ENCODE results near the gene CLCC1. TPM values are rescaled to one million over a fixed set of nuclear protein-coding genes. Genes with fewer than 3 reads are reported as not detected.

Gene CLCC1
- total RNA-seq, 1 donor from 2014 or later, result 23.3 TPM

GRCh38 chr1:108960719-108961118, 2.6 kb downstream of the CLCC1 start:
- H3K36me3 ChIP-seq, result no peaks in the 10 kb centered on the region
- H3K27me3 Mint-ChIP-seq (ENCODE audit: insufficient read depth, low read depth), result peaks cover 2% of the 10 kb centered on the region
- peaks cover 3% of the 10 kb centered on the region for H3K4me1 Mint-ChIP-seq
- no peak overlapping the region for H2AFZ ChIP-seq (replicated peaks)
- no peak overlapping the region for H3K4me3 ChIP-seq
- H3K27me3 ChIP-seq, result peaks cover 11% of the 10 kb centered on the region
- no peaks in the 10 kb centered on the region for H3K9me3 Mint-ChIP-seq
- H3F3A ChIP-seq (ENCODE audit: low read depth), result peaks cover 2% of the 10 kb centered on the region
- H3K4me2 ChIP-seq, result no peak overlapping the region
- DNase-seq (ENCODE audit: low spot score), result no peak
- H3K4me1 ChIP-seq, result peaks cover 6% of the 10 kb centered on the region
- no peak overlapping the region for H3K27ac Mint-ChIP-seq
- H3K4me3 Mint-ChIP-seq, result no peak overlapping the region
- peaks cover 47% of the 10 kb centered on the region for H3K79me2 ChIP-seq (ENCODE audit: low read depth)
- no peak overlapping the region for H3K9ac ChIP-seq
- TF ChIP-seq EZH2 (IDR thresholded peaks at IDR 0.05), result no peak
- no peak for TF ChIP-seq CTCF (IDR thresholded peaks at IDR 0.05)
- TF ChIP-seq EZH2phosphoT487 (IDR thresholded peaks at IDR 0.05), result no peak
- no peak overlapping the region for H3K27ac ChIP-seq
- peaks cover 24% of the 10 kb centered on the region for H3K36me3 Mint-ChIP-seq
- no peaks in the 10 kb centered on the region for H3K9me3 ChIP-seq (ENCODE audit: low read depth)
- H4K20me1 ChIP-seq (ENCODE audit: low read depth), result no peaks in the 10 kb centered on the region

DNA sequence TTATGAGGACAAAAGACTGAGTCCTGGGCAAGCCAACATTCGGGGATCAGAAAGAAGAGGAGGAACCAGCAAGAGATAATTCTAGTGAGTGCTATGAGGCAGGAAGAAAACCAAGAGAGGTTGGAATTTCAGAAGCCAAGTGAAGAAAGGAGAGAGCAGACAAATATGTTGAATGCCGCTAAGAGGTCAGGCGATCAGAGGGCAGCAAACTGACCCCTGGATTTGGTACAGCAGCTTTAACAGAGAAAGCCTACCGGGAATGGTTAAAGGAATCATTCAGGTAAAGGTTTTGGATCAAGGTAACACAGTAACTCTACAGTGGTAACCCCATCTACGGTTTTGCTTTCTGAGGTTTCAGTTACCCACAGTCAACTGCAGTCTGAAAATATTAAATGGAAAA, 5.4 kb downstream of the CLCC1 start:
- no peak overlapping the region for H3K4me2 ChIP-seq
- DNase-seq (ENCODE audit: low spot score), result no peak
- Mint-ChIP-seq H3K27me3 (ENCODE audit: insufficient read depth, low read depth) (peaks cover 2% of the 10 kb centered on the region), H3K4me1 (peaks cover 3% of the 10 kb centered on the region), H3K36me3 (peaks cover 40% of the 10 kb centered on the region), H3K27ac (no peak overlapping the region), H3K4me3 (no peak overlapping the region), H3K9me3 (no peaks in the 10 kb centered on the region)
- no peak overlapping the region for H3K9ac ChIP-seq
- peaks cover 4% of the 10 kb centered on the region for H4K20me1 ChIP-seq (ENCODE audit: low read depth)
- H2AFZ ChIP-seq (replicated peaks), result no peak overlapping the region
- H3K4me3 ChIP-seq, result no peak overlapping the region
- no peak for TF ChIP-seq CTCF (IDR thresholded peaks at IDR 0.05)
- TF ChIP-seq EZH2 (IDR thresholded peaks at IDR 0.05), result no peak
- no peak for TF ChIP-seq EZH2phosphoT487 (IDR thresholded peaks at IDR 0.05)
- H3K27ac ChIP-seq, result no peak overlapping the region
- no peaks in the 10 kb centered on the region for H3K36me3 ChIP-seq
- H3K9me3 ChIP-seq (ENCODE audit: low read depth), result no peaks in the 10 kb centered on the region
- H3F3A ChIP-seq (ENCODE audit: low read depth), result peaks cover under 1% of the 10 kb centered on the region
- H3K27me3 ChIP-seq, result no peaks in the 10 kb centered on the region
- H3K79me2 ChIP-seq (ENCODE audit: low read depth), result peaks cover 60% of the 10 kb centered on the region
- peaks cover 6% of the 10 kb centered on the region for H3K4me1 ChIP-seq

- Histone ChIP-seq H3K36me3 (no peaks in the 10 kb centered on the region), H3F3A (ENCODE audit: low read depth) (no peaks in the 10 kb centered on the region), H3K4me1 (peaks cover 6% of the 10 kb centered on the region), H3K27ac (no peak overlapping the region), H4K20me1 (ENCODE audit: low read depth) (peaks cover 4% of the 10 kb centered on the region), H3K9me3 (ENCODE audit: low read depth) (no peaks in the 10 kb centered on the region), H3K4me3 (no peak overlapping the region), H3K9ac (no peak overlapping the region), H2AFZ (replicated peaks) (no peak overlapping the region), H3K4me2 (no peak overlapping the region), H3K27me3 (no peaks in the 10 kb centered on the region), H3K79me2 (ENCODE audit: low read depth) (peaks cover 52% of the 10 kb centered on the region)
- no peak overlapping the region for H3K4me3 Mint-ChIP-seq
- no peak overlapping the region for H3K27ac Mint-ChIP-seq
- peaks cover 2% of the 10 kb centered on the region for H3K27me3 Mint-ChIP-seq (ENCODE audit: insufficient read depth, low read depth)
- H3K36me3 Mint-ChIP-seq, result peaks cover 38% of the 10 kb centered on the region
- no peaks in the 10 kb centered on the region for H3K4me1 Mint-ChIP-seq
- DNase-seq (ENCODE audit: low spot score), result no peak
- TF ChIP-seq EZH2 (IDR thresholded peaks at IDR 0.05) (no peak), EZH2phosphoT487 (IDR thresholded peaks at IDR 0.05) (no peak), CTCF (IDR thresholded peaks at IDR 0.05) (no peak)
- H3K9me3 Mint-ChIP-seq, result no peaks in the 10 kb centered on the region
Observed at GRCh38 chr1:108955881-108956280, 7.4 kb downstream of the CLCC1 start.
